NCI-H510A (cell line): Measurements from ENCODE around the gene DNAJC15.
"Not testable (repeated sequence)": the region's sequence is repeated elsewhere in the genome, so short reads cannot be mapped to it uniquely, and the experiment has no call there.

ENCODE experiments used
- DNase-seq: peaks from one replicate; lab custom pipeline; 2025; lab: John Stamatoyannopoulos, UW

DNAJC15 gene

DNA sequence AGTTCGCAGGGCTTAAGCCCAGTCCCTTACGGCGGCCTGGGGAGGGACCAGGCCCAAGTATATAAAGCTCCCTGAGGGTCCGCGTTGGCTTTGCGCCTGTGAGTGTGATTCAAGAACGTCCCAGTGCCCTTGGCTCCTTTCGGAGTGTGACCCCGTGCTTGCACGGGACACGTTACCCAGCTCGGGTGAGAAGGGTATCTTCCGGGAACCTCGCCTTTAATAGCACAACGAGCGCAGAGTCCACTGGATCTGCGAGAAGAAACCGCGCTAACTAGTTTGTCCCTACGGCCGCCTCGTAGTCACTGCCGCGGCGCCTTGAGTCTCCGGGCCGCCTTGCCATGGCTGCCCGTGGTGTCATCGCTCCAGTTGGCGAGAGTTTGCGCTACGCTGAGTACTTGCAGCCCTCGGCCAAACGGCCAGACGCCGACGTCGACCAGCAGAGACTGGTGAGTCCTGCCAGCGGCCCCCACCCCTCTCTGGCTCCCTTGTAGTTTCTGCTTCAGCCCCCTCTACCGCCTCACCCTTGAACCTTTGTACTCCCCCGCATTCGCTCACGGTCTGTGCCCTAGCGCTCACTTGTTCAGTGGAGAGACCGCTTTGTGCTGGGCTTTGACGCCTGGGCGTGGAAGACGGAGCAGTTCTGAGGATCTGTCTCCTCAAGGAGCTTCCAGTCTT, at the start of gene DNAJC15:
DNAJC15 (plus strand) TSS at position 298 of the 675 bp plus-strand sequence; CDS start at position 339, 41 bp downstream.
- DNase-seq, result peak; percentile 23

DNA sequence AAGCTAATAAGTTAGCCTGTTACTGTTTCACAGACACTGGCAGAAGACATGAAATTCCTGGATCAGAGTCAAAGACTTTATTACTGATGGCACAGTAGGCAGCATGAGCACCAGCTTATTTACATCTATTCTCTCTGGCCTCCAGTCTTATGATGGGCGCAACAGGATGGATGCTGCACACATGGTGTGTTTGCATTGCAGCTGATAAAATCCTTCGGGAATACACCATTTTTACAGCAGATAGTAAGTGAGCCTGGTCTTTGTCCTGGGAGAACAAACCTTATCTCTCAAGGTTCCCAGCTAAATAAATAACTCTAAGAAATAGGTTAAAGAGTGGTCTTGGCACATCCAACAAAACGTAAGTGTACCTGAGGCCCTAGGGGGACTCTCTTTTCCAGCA, 47.3 kb upstream of the DNAJC15 start:
- DNase-seq, result no peak

DNA sequence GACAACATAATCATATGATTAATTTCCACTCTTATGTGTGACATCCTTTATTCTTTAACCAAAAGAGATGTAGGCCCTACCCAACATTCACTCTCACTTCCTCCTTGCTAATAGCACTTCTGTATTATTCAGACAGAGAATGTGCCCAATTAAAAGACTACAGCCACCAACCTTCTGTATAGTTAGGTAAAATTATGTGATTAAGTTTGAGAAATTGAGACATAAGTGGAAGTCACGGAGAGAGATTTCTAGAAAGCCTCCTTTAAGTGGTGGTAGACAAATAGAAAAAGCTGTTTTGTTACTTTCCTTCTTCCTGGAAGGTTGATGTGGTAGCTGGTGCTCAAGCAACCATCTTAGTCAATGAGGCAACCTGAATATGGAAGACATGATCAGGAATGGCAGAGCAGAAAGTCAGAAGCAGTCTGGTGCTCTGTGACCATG, 46.1 kb upstream of the DNAJC15 start:
- no peak for DNase-seq

DNA sequence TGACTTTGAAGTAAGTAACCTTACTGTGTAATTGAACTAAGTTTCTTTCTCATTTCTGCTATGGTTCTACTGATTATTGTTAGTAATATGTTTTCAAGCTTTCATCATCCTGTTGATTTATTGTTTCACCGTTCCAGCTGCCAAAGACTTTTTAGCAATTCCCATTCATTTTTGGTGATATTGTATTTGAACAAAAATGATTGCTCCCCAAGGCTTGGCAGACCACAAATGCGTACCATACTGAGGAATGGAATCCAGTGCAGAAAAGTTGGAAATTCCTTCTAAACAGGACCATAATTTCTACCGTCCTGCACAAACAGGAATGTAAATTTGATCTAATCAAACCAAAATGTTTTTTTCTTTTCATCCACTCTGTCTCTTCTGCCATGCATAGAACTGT, 42.1 kb upstream of the DNAJC15 start:
- DNase-seq, result no peak

DNA sequence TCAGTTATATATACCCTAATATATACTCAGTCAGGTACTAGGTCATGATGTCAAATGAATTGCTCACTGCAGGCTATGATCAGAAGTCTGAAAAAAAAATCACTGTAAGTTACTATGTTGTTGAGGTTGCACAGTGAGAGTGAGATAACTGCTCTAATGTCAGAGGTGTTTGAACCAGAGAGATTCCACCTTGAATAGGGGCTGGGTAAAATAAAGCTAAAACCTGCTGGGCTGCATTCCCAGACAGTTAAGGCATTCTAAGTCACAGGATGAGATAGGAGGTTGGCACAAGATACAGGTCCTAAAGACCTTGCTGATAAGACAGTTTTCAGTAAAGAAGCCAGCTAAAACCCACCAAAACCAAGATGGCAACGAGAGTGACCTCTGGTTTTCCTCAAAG, 41.5 kb upstream of the DNAJC15 start:
- DNase-seq, result no peak

DNA sequence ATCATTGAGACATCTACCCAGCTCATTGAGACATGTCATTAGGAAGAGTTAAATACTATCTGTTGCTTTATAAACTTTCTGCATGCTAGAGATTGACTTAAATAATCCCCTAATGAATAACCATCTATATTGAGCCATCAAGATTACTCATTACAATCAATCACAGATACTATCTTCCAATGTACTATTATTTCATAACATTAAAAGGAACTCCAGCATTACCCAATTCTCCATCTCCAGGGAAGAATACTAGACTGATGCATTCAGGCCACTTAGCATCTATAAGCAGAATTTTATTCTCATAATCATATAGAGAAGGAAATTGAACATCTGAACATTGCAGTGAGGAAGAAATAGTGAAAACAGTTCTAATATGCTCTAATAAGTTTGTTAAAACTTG, 39.4 kb upstream of the DNAJC15 start:
- no peak for DNase-seq

DNA sequence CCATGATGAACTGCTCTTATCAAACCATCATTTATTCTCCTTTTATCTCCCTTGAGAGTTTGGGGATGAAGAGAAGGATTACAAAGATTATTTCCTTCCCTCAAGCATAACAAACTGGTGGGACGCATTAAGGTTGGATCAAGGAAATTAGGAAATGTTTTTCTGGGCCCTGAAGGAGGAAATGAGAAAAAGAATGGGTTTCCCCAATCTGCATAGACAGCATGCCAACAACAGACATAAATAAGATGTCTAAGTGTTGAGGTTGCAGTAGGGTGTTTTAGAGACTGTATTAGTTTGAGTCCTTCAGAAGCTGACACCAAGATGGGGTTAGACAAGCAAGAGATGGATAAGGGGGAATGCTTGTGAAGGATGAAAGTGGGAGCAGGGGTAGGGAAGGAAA, 38.7 kb upstream of the DNAJC15 start:
- DNase-seq, result no peak

DNA sequence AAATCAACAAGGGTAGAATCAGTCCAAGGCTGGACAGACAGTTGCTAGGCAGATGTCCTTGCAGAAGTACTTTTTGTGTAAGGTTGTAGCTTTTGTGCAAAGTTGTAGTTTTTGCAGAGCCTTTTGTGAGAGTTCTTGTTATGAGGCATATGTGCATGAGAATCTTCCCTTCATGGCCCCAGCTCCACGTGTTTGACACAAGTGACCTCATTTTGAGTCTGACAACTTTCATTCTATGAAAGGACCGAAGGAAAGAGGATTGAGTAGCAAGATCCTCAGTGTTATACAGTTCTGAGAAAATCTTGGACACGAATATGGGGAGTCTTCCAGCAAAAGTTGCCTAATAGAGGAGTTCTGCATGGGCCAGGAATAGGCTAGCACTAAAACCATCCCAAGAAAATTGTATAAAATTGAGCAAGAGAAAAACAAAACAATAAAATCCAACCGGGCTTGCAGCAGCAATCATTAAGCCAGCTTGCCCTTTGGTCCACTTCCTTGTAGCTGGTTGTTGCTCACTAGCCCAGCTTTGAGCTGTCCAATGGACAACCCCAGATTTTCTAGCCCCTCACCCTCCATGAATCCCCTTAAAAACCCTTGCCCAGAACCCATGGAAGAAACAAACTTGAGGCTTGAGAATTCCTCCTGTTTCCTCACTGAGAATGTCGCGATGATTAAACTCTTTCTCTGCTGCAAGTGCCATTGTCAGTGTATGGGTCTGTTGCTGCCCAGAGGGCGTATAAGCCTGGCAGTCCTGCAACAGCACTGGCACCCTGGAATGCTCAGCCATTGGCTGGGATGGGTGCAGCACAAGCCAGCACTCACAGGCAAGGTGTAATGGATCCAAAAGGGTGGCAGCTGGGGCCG, 37.8 kb upstream of the DNAJC15 start:
- no peak for DNase-seq

DNA sequence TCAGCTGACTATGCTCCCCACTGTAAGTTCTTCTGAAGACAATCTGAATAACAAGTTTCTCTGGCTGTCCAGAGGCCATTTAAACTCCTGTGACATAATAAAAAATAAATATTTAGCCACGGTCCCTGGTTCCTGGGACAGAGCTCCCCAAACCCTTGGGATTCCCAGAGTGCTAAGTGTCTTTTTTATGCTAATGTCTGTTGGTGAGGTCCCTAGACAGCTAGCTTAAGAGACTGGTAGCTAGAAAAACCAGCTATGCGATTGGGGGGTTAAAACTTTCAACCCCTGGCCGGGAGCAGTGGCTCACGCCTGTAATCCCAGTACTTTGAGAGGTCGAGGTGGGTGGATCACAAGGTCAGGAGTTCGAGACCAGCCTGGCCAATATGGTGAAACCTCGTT, 37.2 kb upstream of the DNAJC15 start:
- DNase-seq, result no peak

DNA sequence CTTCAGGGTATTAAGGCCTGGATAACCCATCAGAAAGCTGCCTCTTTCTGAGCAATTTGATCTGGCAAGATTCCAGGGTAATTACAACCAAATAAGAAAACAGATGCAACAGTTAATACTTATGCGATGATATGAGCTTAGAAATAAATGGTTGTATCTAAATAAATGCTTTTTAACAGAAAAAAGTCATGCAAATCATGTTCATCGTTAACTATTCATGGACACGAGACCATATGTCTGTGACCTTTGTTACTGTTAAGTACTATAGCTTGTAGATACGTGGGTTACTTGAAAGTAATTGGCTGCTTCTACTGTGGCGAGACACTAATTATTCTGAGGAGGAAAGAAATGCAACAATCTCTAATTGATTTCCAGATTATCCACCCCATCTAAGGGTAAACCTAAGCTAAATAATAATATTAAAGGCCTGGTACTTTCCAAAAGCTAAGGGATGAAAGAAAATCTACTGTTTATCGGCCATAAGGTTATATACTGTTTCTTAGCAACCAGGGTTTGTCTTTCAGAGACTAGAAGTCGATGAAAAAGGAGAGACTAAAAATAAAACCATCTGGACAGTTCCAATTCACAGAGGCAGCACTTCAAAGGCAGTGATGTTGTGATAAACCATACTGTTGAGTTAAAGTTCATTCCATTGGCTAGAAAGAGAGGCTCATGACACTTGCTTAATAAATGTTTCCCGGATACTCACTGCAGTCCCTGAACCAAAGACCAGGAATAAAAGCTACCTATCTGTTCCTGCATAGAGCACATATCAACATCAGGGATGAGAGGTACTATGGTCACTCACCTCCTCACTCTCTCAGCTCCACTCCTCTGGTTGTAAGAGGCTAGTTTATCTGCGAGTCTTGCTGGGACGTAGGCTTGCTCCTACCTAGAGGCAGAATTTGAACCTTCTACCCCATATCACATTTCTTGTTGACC, 32.8 kb upstream of the DNAJC15 start:
- no peak for DNase-seq

DNA sequence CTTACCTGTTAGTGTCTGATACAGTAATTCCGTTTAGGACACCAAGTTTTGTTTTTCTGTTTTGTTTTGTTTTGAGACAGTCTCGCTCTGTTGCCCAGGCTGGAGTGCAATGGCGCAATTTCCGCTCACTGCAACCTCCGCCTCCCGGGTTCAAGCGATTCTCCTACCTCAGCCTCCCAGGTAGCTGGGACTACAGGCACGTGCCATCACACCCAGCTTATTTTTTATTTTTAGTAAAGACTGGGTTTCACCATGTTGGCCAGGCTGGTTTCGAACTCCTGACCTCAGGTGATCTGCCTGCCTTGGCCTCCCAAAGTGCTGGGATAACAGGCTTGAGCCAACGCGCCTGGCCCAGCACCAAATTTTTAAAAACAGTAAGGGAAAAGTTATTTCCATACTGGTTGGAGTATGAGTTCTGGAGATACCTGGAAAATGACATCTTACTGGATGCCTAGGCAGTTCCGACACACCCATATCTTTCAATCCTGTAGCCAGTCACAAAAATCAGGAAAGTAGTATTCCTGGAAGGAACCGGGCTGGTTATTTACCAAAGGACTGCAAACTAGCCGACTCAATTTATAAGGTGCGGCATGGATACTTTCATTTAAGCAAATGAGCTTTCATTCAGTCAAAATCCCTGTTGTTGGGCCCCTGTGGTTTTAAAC, 32.0 kb upstream of the DNAJC15 start:
- DNase-seq, result not testable (repeated sequence)

DNA sequence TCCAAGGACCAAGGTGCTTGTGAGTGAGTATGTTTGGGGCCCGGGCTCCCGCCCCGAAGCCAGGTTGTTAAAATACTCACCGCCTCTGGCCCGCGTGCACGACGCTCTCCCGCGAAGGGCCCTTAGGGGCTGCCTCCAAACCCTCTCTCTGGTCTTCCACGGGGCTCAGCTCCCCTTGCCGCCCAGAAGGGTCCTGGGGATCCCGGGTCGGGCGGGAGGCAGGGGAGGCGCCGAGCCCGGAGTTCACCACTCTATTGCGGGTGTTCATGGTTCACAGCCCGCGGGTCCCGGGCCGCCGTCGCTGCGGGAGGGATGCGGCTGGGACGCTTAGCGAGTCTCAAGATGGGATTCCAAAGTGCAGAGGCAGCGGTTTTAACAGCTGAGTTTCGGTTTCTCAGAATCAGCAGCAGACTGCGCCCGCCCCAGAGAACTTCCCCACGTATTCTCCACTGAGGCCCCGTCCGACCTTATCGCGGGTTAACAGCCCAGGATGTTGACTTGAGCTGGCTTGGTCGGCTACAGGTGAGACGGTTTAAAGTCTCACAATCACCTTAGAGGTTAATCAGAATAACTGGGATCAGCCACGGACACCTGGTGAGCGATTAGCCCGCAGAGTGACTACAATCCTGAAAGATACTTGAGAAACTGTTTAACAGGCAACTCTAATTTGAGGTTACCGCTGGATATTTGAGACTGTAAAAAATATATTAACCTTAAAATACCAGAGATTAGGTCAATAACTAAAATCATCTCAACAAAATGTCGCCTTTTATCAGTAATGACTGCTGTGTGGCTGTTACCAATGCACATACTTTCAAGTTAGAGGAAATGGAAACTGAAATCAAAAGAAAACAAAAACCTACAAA, 31.3 kb upstream of the DNAJC15 start, which contains the start of gene EPSTI1:
EPSTI1 (minus strand) TSS at position 344 of the 866 bp plus-strand sequence; CDS start at position 268, 76 bp downstream.
- no peak for DNase-seq

DNA sequence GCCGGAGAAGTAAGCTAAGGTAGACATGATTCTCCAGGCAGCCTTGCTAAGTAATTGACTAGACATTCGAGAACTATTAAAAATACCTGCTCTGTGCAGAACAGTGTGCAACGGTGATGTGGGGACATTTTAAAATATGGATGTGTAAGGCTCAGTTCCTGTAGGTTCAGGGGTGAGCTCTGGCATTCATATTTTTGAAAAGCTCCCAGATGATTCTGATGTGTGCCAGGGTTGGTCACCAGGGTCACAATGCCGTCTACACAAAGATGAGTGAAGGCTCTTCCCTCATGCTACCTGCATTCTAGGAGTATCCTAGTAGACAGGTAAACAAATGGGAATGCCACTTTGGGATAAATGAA, 30.6 kb upstream of the DNAJC15 start:
- DNase-seq, result no peak

DNA sequence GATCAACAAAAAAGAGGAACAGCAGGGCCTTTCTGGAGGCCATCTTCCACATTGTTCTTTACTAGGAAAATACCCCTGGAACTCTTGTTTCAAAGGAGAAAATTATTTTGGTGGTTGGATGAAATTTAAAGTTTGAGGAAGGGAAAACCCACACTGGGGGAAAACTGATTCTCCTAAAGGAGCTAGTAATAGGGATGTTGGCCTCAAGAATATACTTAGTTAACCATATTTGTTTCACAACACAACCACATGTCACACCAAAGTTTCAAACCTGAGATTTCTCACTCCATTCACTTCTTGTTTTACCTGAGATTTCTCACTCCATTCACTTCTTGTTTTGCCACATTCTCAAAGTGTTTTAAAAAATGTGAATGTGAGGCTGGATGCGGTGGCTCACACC, 28.5 kb upstream of the DNAJC15 start:
- DNase-seq, result no peak

DNA sequence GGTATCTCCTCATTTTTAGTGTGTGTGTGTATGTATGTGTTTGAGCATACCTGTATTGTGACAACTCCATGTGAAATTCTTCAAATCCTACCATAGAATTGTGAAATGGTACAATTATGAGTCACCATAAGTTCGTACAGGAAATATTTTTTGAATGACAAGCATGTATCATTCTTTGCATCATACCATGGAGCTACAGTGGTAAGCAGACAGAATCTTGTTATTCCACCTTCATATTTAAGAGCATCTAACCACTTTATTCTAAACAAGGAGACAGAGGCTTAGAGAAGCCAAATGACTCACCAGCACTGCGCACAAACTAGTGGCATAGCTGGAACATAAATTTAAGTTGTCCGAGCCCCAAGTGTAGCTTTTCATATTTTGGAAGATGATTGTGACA, 26.8 kb upstream of the DNAJC15 start:
- DNase-seq, result no peak

DNA sequence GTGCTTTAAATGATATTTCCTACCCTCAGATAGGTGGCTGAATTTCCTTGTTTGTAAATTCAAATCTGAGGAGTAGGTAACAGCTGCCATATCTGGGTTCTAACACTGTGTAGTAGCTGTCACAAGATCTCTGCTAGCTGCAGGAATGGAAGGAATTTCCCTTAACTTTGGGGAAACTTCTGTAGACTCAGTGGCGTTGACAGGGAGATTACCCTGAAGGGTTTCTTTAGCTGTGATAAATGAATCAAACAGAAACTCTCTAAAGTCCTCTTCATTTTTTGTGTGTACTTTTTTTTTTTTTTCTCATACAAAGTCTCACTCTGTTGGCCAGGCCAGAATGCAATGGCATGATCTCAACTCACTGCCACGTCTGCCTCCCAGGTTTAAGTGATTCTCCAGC, 26.0 kb upstream of the DNAJC15 start:
- DNase-seq, result no peak

DNA sequence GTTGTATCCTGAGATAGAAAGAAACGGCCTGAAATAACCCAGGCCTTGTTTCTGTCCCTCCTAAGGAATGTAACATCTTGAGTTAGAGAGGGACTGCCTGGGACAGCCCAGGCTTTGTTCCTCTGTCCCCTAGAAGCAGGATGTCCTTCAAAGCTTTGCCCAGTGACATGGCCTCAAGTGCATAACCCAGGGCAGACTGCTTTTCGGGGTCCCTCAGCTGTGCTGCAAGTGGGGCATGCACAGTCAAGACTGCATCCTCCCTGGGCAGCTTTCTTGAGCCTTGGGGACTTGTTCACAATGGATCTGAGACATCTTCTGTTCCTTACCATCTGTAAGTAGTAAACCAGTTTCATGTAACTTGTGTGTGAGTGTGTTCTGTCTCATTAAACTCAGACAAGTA, 23.9 kb upstream of the DNAJC15 start:
- DNase-seq, result no peak

DNA sequence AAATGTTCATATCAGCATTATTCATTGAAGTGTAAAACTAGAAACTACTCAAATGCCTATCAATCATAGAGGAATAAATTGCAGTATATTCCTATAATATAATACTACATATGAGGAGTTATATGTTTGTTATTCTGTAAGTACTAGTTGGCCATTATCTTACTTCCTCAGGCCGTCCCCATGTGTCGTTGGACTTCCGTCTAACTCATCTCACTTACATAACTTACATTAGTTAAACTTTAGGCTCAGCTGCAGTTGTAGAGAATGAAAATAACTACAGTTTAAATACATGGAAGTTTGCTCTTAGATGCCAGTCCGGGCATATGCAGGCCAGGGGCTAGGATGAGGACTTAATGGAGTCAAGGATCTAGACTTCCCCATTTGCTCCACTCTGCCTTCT, 22.7 kb upstream of the DNAJC15 start:
- no peak for DNase-seq

DNA sequence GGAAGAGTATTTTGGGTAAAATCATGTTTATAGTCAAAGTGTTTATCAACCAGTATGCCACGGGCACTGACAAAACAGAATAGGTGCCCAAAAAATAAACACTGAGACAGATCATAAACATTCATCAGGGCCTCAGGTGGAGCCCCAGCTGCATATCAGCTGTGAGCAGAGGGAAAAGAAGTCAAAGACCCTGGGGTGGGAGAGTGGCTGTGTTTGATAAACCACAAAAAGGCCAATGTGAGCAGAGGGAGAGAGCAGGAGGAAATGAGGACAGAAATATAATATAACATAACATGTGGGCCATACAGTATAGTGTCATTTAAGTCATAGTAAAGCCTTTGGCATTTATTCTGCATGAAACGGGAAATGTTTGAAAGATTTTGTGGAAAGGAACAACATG, 21.4 kb upstream of the DNAJC15 start:
- DNase-seq, result no peak

DNA sequence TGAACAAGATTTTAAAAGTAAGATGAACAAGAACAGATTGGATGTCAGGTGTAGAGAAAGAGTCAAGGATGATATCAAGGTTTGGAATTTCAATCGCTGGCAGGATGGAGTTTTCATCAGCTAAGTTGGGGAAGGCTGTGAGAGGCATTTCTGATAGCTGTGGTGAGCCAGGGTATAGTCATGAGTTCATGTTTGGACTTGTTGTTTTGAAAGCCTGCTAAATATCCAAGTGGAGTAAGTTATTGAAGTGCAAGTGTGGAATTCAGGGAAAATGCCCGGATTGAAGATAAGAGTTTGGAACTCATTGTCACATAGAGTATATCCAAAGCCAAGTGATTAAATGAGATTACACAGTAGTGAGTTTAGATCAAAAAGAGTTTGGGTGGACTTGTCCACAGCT, 20.4 kb upstream of the DNAJC15 start:
- DNase-seq, result no peak

DNA sequence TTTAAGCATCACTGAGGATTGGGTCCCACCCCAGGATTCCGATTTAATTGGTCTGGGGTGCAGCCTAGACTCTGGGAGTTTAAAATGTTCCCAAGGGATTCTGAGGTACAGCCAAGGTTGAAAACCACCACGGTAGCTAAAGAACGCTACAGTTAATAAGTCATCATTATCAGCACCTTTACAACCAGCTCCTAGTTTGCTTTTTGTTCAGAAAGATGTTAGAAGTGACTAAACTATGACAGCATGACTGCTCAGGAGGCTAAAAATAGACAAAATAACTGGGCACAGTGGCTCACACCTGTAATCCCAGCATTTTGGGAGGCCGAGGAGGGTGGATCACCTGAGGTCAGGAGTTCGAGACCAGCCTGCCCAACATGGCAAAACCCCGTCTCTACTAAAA, 19.7 kb upstream of the DNAJC15 start:
- no peak for DNase-seq
